Measurements from ENCODE around the gene KRT81. TPM values are rescaled to one million over a fixed set of nuclear protein-coding genes. Genes with fewer than 3 reads are reported as not detected.

Gene KRT81
- polyA plus RNA-seq, 1 donor from 2014 or later, result not detected

GRCh38 chr12:52311285-52311648 lies 19.9 kb upstream of the KRT81 start:
- Histone ChIP-seq H3K9ac (ENCODE audit: low read length) (no peak overlapping the region), H3K36me3 (ENCODE audit: insufficient read depth, low read length) (no peaks in the 10 kb centered on the region), H3K4me3 (ENCODE audit: low read length) (no peak overlapping the region), H4K20me1 (ENCODE audit: insufficient read depth) (no peaks in the 10 kb centered on the region), H3K9me3 (ENCODE audit: low read length) (no peaks in the 10 kb centered on the region), H2AFZ (ENCODE audit: low read depth, low read length) (no peak overlapping the region), H3K9me2 (ENCODE audit: insufficient read depth, low read length) (no peaks in the 10 kb centered on the region), H3K4me2 (ENCODE audit: low read length) (no peak overlapping the region), H3F3A (ENCODE audit: insufficient read depth, low read length, poor library complexity, severe bottlenecking) (no peaks in the 10 kb centered on the region), H3K27ac (ENCODE audit: low read length) (no peak overlapping the region), H3K79me2 (replicated peaks; ENCODE audit: insufficient read depth, low read length) (no peaks in the 10 kb centered on the region), H3K27me3 (ENCODE audit: insufficient read depth, low read depth, low read length) (peaks cover 32% of the 10 kb centered on the region)
- no peak for TF ChIP-seq POLR2AphosphoS5 (IDR thresholded peaks at IDR 0.05)
- no peak for TF ChIP-seq EP300 (conservative IDR thresholded peaks at IDR 0.05; ENCODE audit: poor library complexity, severe bottlenecking)
- TF ChIP-seq MXI1 (conservative IDR thresholded peaks at IDR 0.05; ENCODE audit: poor library complexity, severe bottlenecking), result no peak
- no peak for TF ChIP-seq TAF1 (IDR thresholded peaks at IDR 0.05; ENCODE audit: low read depth)
- no peak for TF ChIP-seq CTCF (IDR thresholded peaks at IDR 0.05; ENCODE audit: poor library complexity, severe bottlenecking)
- TF ChIP-seq SMC3 (conservative IDR thresholded peaks at IDR 0.05; ENCODE audit: poor library complexity), result no peak
- TF ChIP-seq EZH2 (IDR thresholded peaks at IDR 0.05; ENCODE audit: borderline replicate concordance, insufficient read depth, low read length, poor library complexity, severe bottlenecking), result no peak
- TF ChIP-seq, protein P1, sequence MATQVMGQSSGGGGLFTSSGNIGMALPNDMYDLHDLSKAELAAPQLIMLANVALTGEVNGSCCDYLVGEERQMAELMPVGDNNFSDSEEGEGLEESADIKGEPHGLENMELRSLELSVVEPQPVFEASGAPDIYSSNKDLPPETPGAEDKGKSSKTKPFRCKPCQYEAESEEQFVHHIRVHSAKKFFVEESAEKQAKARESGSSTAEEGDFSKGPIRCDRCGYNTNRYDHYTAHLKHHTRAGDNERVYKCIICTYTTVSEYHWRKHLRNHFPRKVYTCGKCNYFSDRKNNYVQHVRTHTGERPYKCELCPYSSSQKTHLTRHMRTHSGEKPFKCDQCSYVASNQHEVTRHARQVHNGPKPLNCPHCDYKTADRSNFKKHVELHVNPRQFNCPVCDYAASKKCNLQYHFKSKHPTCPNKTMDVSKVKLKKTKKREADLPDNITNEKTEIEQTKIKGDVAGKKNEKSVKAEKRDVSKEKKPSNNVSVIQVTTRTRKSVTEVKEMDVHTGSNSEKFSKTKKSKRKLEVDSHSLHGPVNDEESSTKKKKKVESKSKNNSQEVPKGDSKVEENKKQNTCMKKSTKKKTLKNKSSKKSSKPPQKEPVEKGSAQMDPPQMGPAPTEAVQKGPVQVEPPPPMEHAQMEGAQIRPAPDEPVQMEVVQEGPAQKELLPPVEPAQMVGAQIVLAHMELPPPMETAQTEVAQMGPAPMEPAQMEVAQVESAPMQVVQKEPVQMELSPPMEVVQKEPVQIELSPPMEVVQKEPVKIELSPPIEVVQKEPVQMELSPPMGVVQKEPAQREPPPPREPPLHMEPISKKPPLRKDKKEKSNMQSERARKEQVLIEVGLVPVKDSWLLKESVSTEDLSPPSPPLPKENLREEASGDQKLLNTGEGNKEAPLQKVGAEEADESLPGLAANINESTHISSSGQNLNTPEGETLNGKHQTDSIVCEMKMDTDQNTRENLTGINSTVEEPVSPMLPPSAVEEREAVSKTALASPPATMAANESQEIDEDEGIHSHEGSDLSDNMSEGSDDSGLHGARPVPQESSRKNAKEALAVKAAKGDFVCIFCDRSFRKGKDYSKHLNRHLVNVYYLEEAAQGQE (IDR thresholded peaks at IDR 0.05; ENCODE audit: borderline replicate concordance), result no peak
- TF ChIP-seq RAD21 (conservative IDR thresholded peaks at IDR 0.05), result no peak

DNA sequence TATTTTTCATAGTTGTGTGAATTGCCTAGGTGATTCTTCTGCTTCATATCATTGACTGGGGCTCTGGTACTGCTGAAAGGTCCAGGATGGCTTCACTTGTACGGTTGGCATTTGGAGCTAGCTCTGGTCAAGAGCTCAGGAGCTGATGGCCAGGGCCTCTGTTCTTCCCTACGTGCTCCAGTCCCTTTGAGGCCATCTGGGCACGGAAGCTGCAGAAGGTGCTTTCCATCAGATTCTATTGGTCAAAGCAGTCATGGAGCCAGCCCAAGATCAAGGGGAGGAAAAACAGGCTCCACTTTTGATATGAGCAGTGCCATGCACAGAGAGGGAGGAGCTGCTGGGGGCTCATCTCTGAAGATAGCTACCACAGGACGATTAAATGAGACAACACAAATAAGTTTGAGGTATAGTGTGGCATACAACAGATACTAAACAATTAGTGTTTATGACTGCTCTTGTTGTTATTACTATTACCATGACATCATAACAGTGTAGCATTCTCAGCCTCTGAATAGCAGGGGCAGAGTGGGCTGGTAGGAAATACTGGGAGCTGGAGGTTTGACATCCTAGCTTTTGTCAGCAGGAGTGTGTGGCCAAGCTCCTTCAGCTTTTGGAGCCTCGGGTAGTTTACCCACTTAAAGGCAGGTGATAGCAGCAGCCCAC lies 19.4 kb upstream of the KRT81 start:
- no peaks in the 10 kb centered on the region for H3K9me2 ChIP-seq (ENCODE audit: insufficient read depth, low read length)
- no peak overlapping the region for H3K9ac ChIP-seq (ENCODE audit: low read length)
- no peaks in the 10 kb centered on the region for H3F3A ChIP-seq (ENCODE audit: insufficient read depth, low read length, poor library complexity, severe bottlenecking)
- no peaks in the 10 kb centered on the region for H4K20me1 ChIP-seq (ENCODE audit: insufficient read depth)
- peaks cover 32% of the 10 kb centered on the region for H3K27me3 ChIP-seq (ENCODE audit: insufficient read depth, low read depth, low read length)
- no peaks in the 10 kb centered on the region for H3K36me3 ChIP-seq (ENCODE audit: insufficient read depth, low read length)
- no peak overlapping the region for H3K4me3 ChIP-seq (ENCODE audit: low read length)
- H3K9me3 ChIP-seq (ENCODE audit: low read length), result no peaks in the 10 kb centered on the region
- TF ChIP-seq EZH2 (IDR thresholded peaks at IDR 0.05; ENCODE audit: borderline replicate concordance, insufficient read depth, low read length, poor library complexity, severe bottlenecking) (no peak), MXI1 (conservative IDR thresholded peaks at IDR 0.05; ENCODE audit: poor library complexity, severe bottlenecking) (no peak), TAF1 (IDR thresholded peaks at IDR 0.05; ENCODE audit: low read depth) (no peak), SMC3 (conservative IDR thresholded peaks at IDR 0.05; ENCODE audit: poor library complexity) (no peak), CTCF (IDR thresholded peaks at IDR 0.05; ENCODE audit: poor library complexity, severe bottlenecking) (no peak), EP300 (conservative IDR thresholded peaks at IDR 0.05; ENCODE audit: poor library complexity, severe bottlenecking) (no peak), POLR2AphosphoS5 (IDR thresholded peaks at IDR 0.05) (no peak), RAD21 (conservative IDR thresholded peaks at IDR 0.05) (no peak)
- TF ChIP-seq, protein P1 (IDR thresholded peaks at IDR 0.05; ENCODE audit: borderline replicate concordance), result no peak
- no peak overlapping the region for H2AFZ ChIP-seq (ENCODE audit: low read depth, low read length)
- no peaks in the 10 kb centered on the region for H3K79me2 ChIP-seq (replicated peaks; ENCODE audit: insufficient read depth, low read length)
- H3K4me2 ChIP-seq (ENCODE audit: low read length), result no peak overlapping the region
- H3K27ac ChIP-seq (ENCODE audit: low read length), result no peak overlapping the region
